DMS114 treated with DMSO at 0.1 percent for 48 hours (cell line): ENCODE results near the gene OR4A15.
A peak's percentile ranks its signal among the peaks of the same experiment; 100 is the strongest.

ENCODE experiments used
- DNase-seq: peaks from one replicate; lab custom pipeline; 2025; ENCODE audit not compliant: unreplicated experiment; lab: John Stamatoyannopoulos, UW

Gene OR4A15

GRCh38 chr11:55367674-55368073 lies at the start of gene OR4A15:
Gene OR4A15, plus strand, starts transcription at chr11:55367974. Its CDS starts 0 bp downstream, at chr11:55367974.
- no peak for DNase-seq

GRCh38 chr11:55324500-55324899 lies 43.3 kb upstream of the OR4A15 start:
- DNase-seq = no peak

GRCh38 chr11:55342901-55343300 lies 24.9 kb upstream of the OR4A15 start, which contains the start of gene OR4A16:
Gene OR4A16, plus strand, starts transcription at chr11:55343201. Its CDS starts 0 bp downstream, at chr11:55343201.
- no peak for DNase-seq

- no peak for DNase-seq
These were observed 22.5 kb upstream of the OR4A15 start for GRCh38 chr11:55345306-55345705.

GRCh38 chr11:55349032-55349431 lies 18.7 kb upstream of the OR4A15 start:
- DNase-seq = no peak

GRCh38 chr11:55357560-55358184 lies 10.1 kb upstream of the OR4A15 start:
- peak; percentile 18 for DNase-seq

- no peak for DNase-seq
These were observed 33.2 kb downstream of the OR4A15 start for GRCh38 chr11:55401011-55401410.
